H1 (cell line): ENCODE measurements around the gene IL23A. TPM values are rescaled to one million over a fixed set of nuclear protein-coding genes. Genes with fewer than 3 reads are reported as not detected.

Experiments used
- CTCF ChIA-PET: fragments of 300-600 bp; sonication (Branson Sonifier 250); formaldehyde crosslinking; loops from one replicate; lab custom pipeline; 2021; ENCODE audit not compliant: partially characterized antibody; lab: Charles Lee
- POLR2A ChIA-PET: fragments of 300-600 bp; sonication (Branson Sonifier 250); formaldehyde crosslinking; loops from one replicate; lab custom pipeline; 2021; ENCODE audit warnings: inconsistent platforms; ENCODE audit not compliant: partially characterized antibody; lab: Charles Lee
- DNase-seq, 2 experiments: peaks; one replicate each; pipeline versions ENCODE4 v3.0.0 to v3.0.0-alpha.2; 2010 to 2022; ENCODE audit warnings: low spot score in 2 of 2, low read depth in 1 of 2, mixed read lengths in 1 of 2
- FAIRE-seq: peaks from 2 replicates; lab custom pipeline; 2011; peaks lifted over from hg19 to GRCh38; lab: Jason Lieb, UNC
- H2AFZ ChIP-seq: 2 replicates; pipeline ENCODE4 v1.8.1; 2012; ENCODE audit warnings: low read length, inconsistent platforms
- H2AK5ac ChIP-seq: 2 replicates; pipeline ENCODE4 v1.6.1; 2013; ENCODE audit warnings: low read depth, low read length
- H2BK120ac ChIP-seq: replicated peaks from 2 replicates; pipeline ENCODE3; 2013; ENCODE audit warnings: low read depth, low read length, inconsistent platforms
- H2BK12ac ChIP-seq: 2 replicates; pipeline ENCODE4 v1.6.1; 2013; ENCODE audit warnings: low read depth, low read length
- H2BK15ac ChIP-seq: 2 replicates; pipeline ENCODE4 v1.6.1; 2013; ENCODE audit warnings: low read length
- H2BK20ac ChIP-seq: 2 replicates; pipeline ENCODE4 v1.6.1; 2013; ENCODE audit warnings: low read length
- H2BK5ac ChIP-seq: 2 replicates; pipeline ENCODE4 v1.6.1; 2013; ENCODE audit warnings: low read depth, low read length
- H3K14ac ChIP-seq: 2 replicates; pipeline ENCODE4 v1.6.1; 2013; ENCODE audit warnings: inconsistent platforms; ENCODE audit not compliant: insufficient read length
- H3K18ac ChIP-seq: 2 replicates; pipeline ENCODE4 v1.6.1; 2013; ENCODE audit warnings: low read length; ENCODE audit errors: extremely low read depth
- H3K23ac ChIP-seq: 2 replicates; pipeline ENCODE4 v1.6.1; 2013; ENCODE audit warnings: inconsistent platforms; ENCODE audit not compliant: insufficient read length
- H3K23me2 ChIP-seq: 2 replicates; pipeline ENCODE4 v1.6.1; 2013; ENCODE audit warnings: low read depth, low read length
- H3K27ac ChIP-seq: 2 replicates; pipeline ENCODE4 v1.6.1; 2011; ENCODE audit warnings: low read depth, low read length, inconsistent platforms
- H3K27me3 ChIP-seq, 4 experiments: replicated peaks in 1 of 4; 1 replicate in 1 of 4; 2 replicates in 3 of 4; pipeline versions ENCODE4 v1.6.1 to v1.8.1; 2011 to 2013; ENCODE audit warnings: low read length in 3 of 4, mild to moderate bottlenecking in 3 of 4, inconsistent platforms in 2 of 4, mixed read lengths in 2 of 4, moderate library complexity in 1 of 4; ENCODE audit not compliant: control insufficient read depth in 3 of 4, insufficient read depth in 3 of 4; ENCODE audit errors: extremely low read depth in 1 of 4
- H3K36me3 ChIP-seq, 4 experiments: 2 replicates each; pipeline versions ENCODE4 v1.6.1 to v1.8.1; 2011 to 2013; ENCODE audit warnings: mild to moderate bottlenecking in 4 of 4, low read length in 3 of 4, moderate library complexity in 2 of 4, control low read depth in 1 of 4, inconsistent platforms in 1 of 4; ENCODE audit not compliant: insufficient read depth in 4 of 4, control insufficient read depth in 2 of 4
- H3K4ac ChIP-seq: replicated peaks from 2 replicates; pipeline ENCODE3; 2013; ENCODE audit warnings: low read length, low read depth, mixed read lengths, inconsistent platforms; ENCODE audit not compliant: insufficient read length
- H3K4me1 ChIP-seq, 4 experiments: replicated peaks in 1 of 4; 1 replicate in 1 of 4; 2 replicates in 3 of 4; pipeline versions ENCODE4 v1.6.1 to v1.8.1; 2011 to 2013; ENCODE audit warnings: low read length in 3 of 4, inconsistent platforms in 2 of 4, mixed read lengths in 1 of 4; ENCODE audit not compliant: insufficient read depth in 4 of 4, control insufficient read depth in 3 of 4
- H3K4me2 ChIP-seq, 2 experiments: 2 replicates each; pipeline versions ENCODE4 v1.6.1 to v1.8.1; 2011 to 2013; ENCODE audit warnings: low read depth in 2 of 2, low read length in 2 of 2, control low read depth in 1 of 2, inconsistent platforms in 1 of 2, mild to moderate bottlenecking in 1 of 2; ENCODE audit not compliant: insufficient read depth in 1 of 2
- H3K4me3 ChIP-seq, 4 experiments: fragments of 200-600, 300-600 bp in 1 of 4; sonication (generic), shearing (Covaris generic), sonication (Bioruptor Twin) in 1 of 4; 2 replicates each; pipeline versions ENCODE4 v1.5.1 to v1.8.1; 2011 to 2016; ENCODE audit warnings: low read length in 4 of 4, low read depth in 3 of 4, control low read depth in 2 of 4, inconsistent platforms in 2 of 4, mild to moderate bottlenecking in 2 of 4, mixed read lengths in 1 of 4, moderate library complexity in 1 of 4; ENCODE audit not compliant: insufficient read depth in 2 of 4; ENCODE audit errors: extremely low read depth in 1 of 4
- H3K56ac ChIP-seq: replicated peaks from 2 replicates; pipeline ENCODE3; 2013; ENCODE audit warnings: low read depth, mild to moderate bottlenecking, mixed read lengths, low read length, inconsistent platforms; ENCODE audit not compliant: insufficient read length
- H3K79me1 ChIP-seq: 2 replicates; pipeline ENCODE4 v1.6.1; 2013; ENCODE audit warnings: low read depth, low read length, control low read depth
- H3K79me2 ChIP-seq, 2 experiments: 2 replicates each; pipeline versions ENCODE4 v1.6.1 to v1.8.1; 2012 to 2013; ENCODE audit warnings: low read length in 2 of 2, mild to moderate bottlenecking in 2 of 2, inconsistent platforms in 1 of 2; ENCODE audit not compliant: insufficient read depth in 2 of 2, control insufficient read depth in 1 of 2
- H3K9ac ChIP-seq, 4 experiments: replicated peaks in 1 of 4; 1 replicate in 1 of 4; 2 replicates in 3 of 4; pipeline versions ENCODE4 v1.6.1 to v1.8.1; 2011 to 2013; ENCODE audit warnings: low read depth in 3 of 4, low read length in 3 of 4, control low read depth in 2 of 4, mild to moderate bottlenecking in 2 of 4, moderate library complexity in 2 of 4, inconsistent platforms in 1 of 4; ENCODE audit errors: extremely low read depth in 1 of 4
- H3K9me3 ChIP-seq, 2 experiments: 2 replicates each; pipeline versions ENCODE4 v1.6.1 to v1.8.1; 2012 to 2013; ENCODE audit warnings: mild to moderate bottlenecking in 2 of 2, moderate library complexity in 2 of 2, control low read depth in 1 of 2, inconsistent platforms in 1 of 2, low read depth in 1 of 2, low read length in 1 of 2, mixed read lengths in 1 of 2; ENCODE audit not compliant: insufficient read depth in 2 of 2
- H4K20me1 ChIP-seq, 2 experiments: replicated peaks in 1 of 2; 2 replicates each; pipeline versions ENCODE3 to v1.8.1; 2011 to 2013; ENCODE audit warnings: inconsistent platforms in 2 of 2, low read length in 2 of 2, mild to moderate bottlenecking in 1 of 2; ENCODE audit not compliant: insufficient read depth in 2 of 2, control insufficient read depth in 1 of 2
- H4K5ac ChIP-seq: 2 replicates; pipeline ENCODE4 v1.6.1; 2013; ENCODE audit warnings: low read length, low read depth, mixed read lengths, inconsistent platforms; ENCODE audit not compliant: insufficient read length
- H4K8ac ChIP-seq: 2 replicates; pipeline ENCODE4 v1.8.0; 2013; ENCODE audit warnings: mild to moderate bottlenecking, moderate library complexity, low read length, inconsistent platforms; ENCODE audit not compliant: insufficient read depth; ENCODE audit errors: extremely low read depth
- H4K91ac ChIP-seq: replicated peaks from 2 replicates; pipeline ENCODE3; 2013; ENCODE audit warnings: low read length, mixed read lengths, inconsistent platforms; ENCODE audit not compliant: insufficient read length
- BACH1 ChIP-seq: IDR thresholded peaks from 2 replicates; pipeline ENCODE4 v1.6.1; 2012; ENCODE audit warnings: low read length, improper control_type of control experiment
- BCL11A ChIP-seq, 2 experiments: IDR thresholded peaks; one replicate each; pipeline ENCODE4 v1.6.1; 2011; ENCODE audit warnings: low read depth in 2 of 2, low read length in 2 of 2, mild to moderate bottlenecking in 2 of 2
- CBX8 ChIP-seq: fragments of 300-800, 300-1000 bp; sonication (generic); IDR thresholded peaks from 2 replicates; pipeline ENCODE4 v1.7.1; 2016; ENCODE audit warnings: low read depth, low read length, borderline replicate concordance
- GABPA ChIP-seq: IDR thresholded peaks from 2 replicates; pipeline ENCODE4 v1.6.1; 2011; ENCODE audit warnings: mild to moderate bottlenecking, low read length, moderate library complexity, borderline replicate concordance; ENCODE audit not compliant: insufficient read depth
- KDM5A ChIP-seq: fragments of 200-600 bp; IDR thresholded peaks from 2 replicates; pipeline ENCODE4 v1.7.1; 2012; ENCODE audit warnings: mild to moderate bottlenecking, low read length, inconsistent platforms, mixed read lengths
- NRF1 ChIP-seq: IDR thresholded peaks from 2 replicates; pipeline ENCODE4 v1.6.1; 2011; ENCODE audit warnings: mild to moderate bottlenecking, low read depth, low read length, improper control_type of control experiment
- RAD21 ChIP-seq, 2 experiments: IDR thresholded peaks in 1 of 2; conservative IDR thresholded peaks in 1 of 2; 2 replicates each; pipeline ENCODE4 v1.6.1; 2011; ENCODE audit warnings: low read depth in 2 of 2, low read length in 2 of 2, improper control_type of control experiment in 1 of 2, inconsistent platforms in 1 of 2, mild to moderate bottlenecking in 1 of 2, moderate library complexity in 1 of 2
- RFX5 ChIP-seq: IDR thresholded peaks from 2 replicates; pipeline ENCODE4 v1.6.1; 2011; ENCODE audit warnings: low read depth, low read length, improper control_type of control experiment, borderline replicate concordance
- RXRA ChIP-seq: IDR thresholded peaks from 2 replicates; pipeline ENCODE4 v1.6.1; 2011; ENCODE audit warnings: low read depth, mild to moderate bottlenecking, low read length, moderate library complexity; ENCODE audit not compliant: insufficient read depth
- SAP30 ChIP-seq: fragments of 300-600 bp; sonication (generic); IDR thresholded peaks from 2 replicates; pipeline ENCODE4 v1.7.1; 2012; ENCODE audit warnings: low read length, moderate library complexity, mild to moderate bottlenecking, inconsistent platforms; ENCODE audit not compliant: insufficient read depth, insufficient replicate concordance
- SP2 ChIP-seq: IDR thresholded peaks from 2 replicates; pipeline ENCODE4 v1.6.1; 2012; ENCODE audit warnings: mild to moderate bottlenecking, low read length, inconsistent platforms
- TAF7 ChIP-seq: optimal IDR thresholded peaks from 2 replicates; pipeline ENCODE3; 2011; ENCODE audit warnings: low read depth, mild to moderate bottlenecking, inconsistent platforms, low read length, moderate library complexity, borderline replicate concordance
- TCF12 ChIP-seq: IDR thresholded peaks from 2 replicates; pipeline ENCODE4 v1.6.1; 2011; ENCODE audit warnings: low read depth, mild to moderate bottlenecking, low read length
- WGBS, 2 experiments: shearing (Covaris generic) in 1 of 2; methylation state at CpG; one replicate each; pipeline versions ENCODE4 v1.1.6 to v1.1.7; 2013 to 2015; ENCODE audit warnings: low lambda C conversion rate in 2 of 2, mixed read lengths in 2 of 2, inconsistent platforms in 1 of 2, low coverage in 1 of 2, missing lambda C conversion rate in 1 of 2; ENCODE audit not compliant: insufficient replicate concordance in 2 of 2, insufficient coverage in 1 of 2, insufficient read length in 1 of 2; ENCODE audit errors: extremely low coverage in 1 of 2, missing lambda C conversion rate in 1 of 2; 5-methylcytosine and 5-hydroxymethylcytosine counted together
- polyA plus RNA-seq, 7 experiments: library from polyadenylated mRNA; depleted of rRNA in 3 of 7; stranded (reverse) in 5 of 7; unstranded in 2 of 7; fragments of >200 nt in 5 of 7; fragments of 200-250 nt in 2 of 7; gene quantifications; 1 replicate in 5 of 7; 2 replicates in 1 of 7; 4 replicates in 1 of 7; pipeline versions ENCODE4 v1.2.1 to v1.2.3, GENCODE V29; 2011 to 2013; ENCODE audit warnings: missing spikeins in 2 of 7, mixed read lengths in 2 of 7
- total RNA-seq: library from RNA; stranded (reverse); fragmentation: NEBNext Ultra II Directional; extraction: Animal tissue kit (Norgen Biotek cat#: 25700); gene quantifications from 2 replicates; pipeline ENCODE4 v1.2.1, GENCODE V29; 2021

The IL23A gene
- total and polyA plus RNA-seq, 2 of the 8 experiments (the other 6 are each of a cell fraction or from before 2014, with no cell fraction given), result 2.3 to 3.6 TPM

DNA sequence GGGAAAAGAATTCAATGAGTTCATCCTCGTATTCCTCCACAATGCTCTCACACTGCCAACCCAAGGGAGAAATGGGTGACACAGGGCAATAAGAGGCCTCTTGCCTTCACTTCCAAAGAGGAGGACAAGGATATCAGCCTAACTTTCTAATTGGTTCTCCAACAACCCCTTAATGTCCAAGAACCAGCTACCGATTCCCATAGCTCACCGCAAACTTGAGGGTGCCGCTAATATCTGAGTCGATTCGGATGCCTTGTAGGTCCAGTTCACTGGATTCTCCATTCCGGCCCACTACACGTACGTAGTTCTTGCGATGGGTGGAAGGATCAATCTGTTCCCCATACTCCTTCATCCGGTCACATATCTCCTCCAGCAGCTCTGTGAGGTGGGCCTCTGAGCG, 27.7 kb upstream of the IL23A start:
- no peak overlapping the region for H3K4me3 ChIP-seq
- no peaks in the 10 kb centered on the region for H4K20me1 ChIP-seq
- H3K56ac ChIP-seq, result no peak overlapping the region
- no peak overlapping the region for H2BK20ac ChIP-seq
- H3K79me2 ChIP-seq, result peaks cover 4 to 16% of the 10 kb centered on the region in 2 experiments; a peak in 3 of 4 replicates
- no peak overlapping the region for H2BK12ac ChIP-seq
- no peaks in the 10 kb centered on the region for H3K9me3 ChIP-seq
- FAIRE-seq (no peak), DNase-seq (no peak)
- H2BK15ac ChIP-seq, result no peak overlapping the region
- CTCF ChIA-PET, result interaction anchor here (1.0 to 2.2 kb wide), 6 partner anchors 10 to 153 kb away, joined by 3 to 11 read pairs (median 4); partner anchors contain the start of gene APOF
- H4K8ac ChIP-seq, result no peak overlapping the region
- H3K4me1 ChIP-seq, result peaks cover 0 to 6% (median 3%) of the 10 kb centered on the region in 4 experiments; a peak in 5 of 7 replicates
- no peak overlapping the region for H3K14ac ChIP-seq
- H3K23ac ChIP-seq, result no peak overlapping the region
- no peak overlapping the region for H3K4ac ChIP-seq
- no peak overlapping the region for H2BK120ac ChIP-seq
- H4K91ac ChIP-seq, result no peak overlapping the region
- H2AK5ac ChIP-seq, result no peak overlapping the region
- no peak overlapping the region for H3K27ac ChIP-seq
- no peak overlapping the region for H3K18ac ChIP-seq
- POLR2A ChIA-PET, result interaction anchor here (1.0 to 2.6 kb wide), 10 partner anchors 10 to 153 kb away, joined by 3 to 11 read pairs (median 4); partner anchors contain the start of genes COQ10A and STAT2
- no peak overlapping the region for H2BK5ac ChIP-seq
- no peak overlapping the region for H2AFZ ChIP-seq
- no peaks in the 10 kb centered on the region for H3K27me3 ChIP-seq
- H3K23me2 ChIP-seq, result peaks cover 6% of the 10 kb centered on the region; the same call in 1 of the 2 replicates
- WGBS, 2 experiments, result 97% methylated on average over 12 of the region's 12 CpGs; no CpG with 5 or more reads in 1 of the 2 experiments
- no peak overlapping the region for H3K4me2 ChIP-seq
- no peak overlapping the region for H4K5ac ChIP-seq
- H3K36me3 ChIP-seq, result peaks cover 8 to 62% (median 46%) of the 10 kb centered on the region in 4 experiments; a peak in 7 of 8 replicates
- no peak overlapping the region for H3K9ac ChIP-seq
- TF ChIP-seq CBX8, result no peak
- no peak for TF ChIP-seq BACH1
- no peak for TF ChIP-seq TAF7
- no peak for TF ChIP-seq RAD21 (IDR thresholded peaks at IDR 0.05 in 1 of 2, conservative IDR thresholded peaks at IDR 0.05 in 1 of 2; ENCODE audit: low read depth in 2 of 2, low read length in 2 of 2)
- TF ChIP-seq NRF1, result no peak
- no peak for TF ChIP-seq KDM5A
- no peak for TF ChIP-seq TCF12
- no peak for TF ChIP-seq SP2
- TF ChIP-seq GABPA, result no peak
- no peak for TF ChIP-seq SAP30
- TF ChIP-seq RFX5, result no peak
- no peak for TF ChIP-seq RXRA
- TF ChIP-seq BCL11A (IDR thresholded peaks at IDR 0.05; ENCODE audit: low read depth in 2 of 2, low read length in 2 of 2), result no peak
- peaks cover 4% of the 10 kb centered on the region for H3K79me1 ChIP-seq
